Measurements from ENCODE around the gene COL10A1.

GRCh38 chr6:116074732-116075390 lies 51.1 kb downstream of the COL10A1 start:
- TF ChIP-seq CTCF (IDR thresholded peaks at IDR 0.05; ENCODE audit: low read depth, low read length) (no peak), MAX (IDR thresholded peaks at IDR 0.05; ENCODE audit: low read depth, low read length) (no peak)

All from NB4 (cell line).